HPDE6-E6E7 (cell line): Measurements from ENCODE around the gene KRT1.

Experiments
- DNase-seq: peaks from one replicate; pipeline ENCODE4 v3.0.0; 2011; ENCODE audit warnings: missing footprints; ENCODE audit errors: extremely low spot score

Gene KRT1

GRCh38 chr12:52636189-52636588 lies 44.0 kb downstream of the KRT1 start:
- no peak for DNase-seq

- DNase-seq, result no peak
These were observed 45.7 kb downstream of the KRT1 start for GRCh38 chr12:52634266-52635056.

GRCh38 chr12:52633383-52633782 lies 46.8 kb downstream of the KRT1 start:
- no peak for DNase-seq

- DNase-seq, result no peak
These were observed 47.6 kb downstream of the KRT1 start for GRCh38 chr12:52632656-52633055.

GRCh38 chr12:52631676-52632459 lies 48.3 kb downstream of the KRT1 start:
- no peak for DNase-seq

GRCh38 chr12:52631264-52631663 lies 48.9 kb downstream of the KRT1 start:
- DNase-seq, result no peak

- DNase-seq, result no peak
These were observed 49.5 kb downstream of the KRT1 start for GRCh38 chr12:52630599-52631200.

- DNase-seq, result no peak
These were observed 50.2 kb downstream of the KRT1 start for GRCh38 chr12:52630008-52630500.

GRCh38 chr12:52629281-52630007 lies 50.8 kb downstream of the KRT1 start:
- no peak for DNase-seq

GRCh38 chr12:52628841-52629240 lies 51.4 kb downstream of the KRT1 start:
- DNase-seq, result no peak

- no peak for DNase-seq
These were observed 52.1 kb downstream of the KRT1 start for GRCh38 chr12:52628111-52628507.

GRCh38 chr12:52627395-52628110 lies 52.7 kb downstream of the KRT1 start:
- no peak for DNase-seq
